ENCODE data around the gene MIER1.

The MIER1 gene

GRCh38 chr1:66981679-66982078 is 56.9 kb downstream of the MIER1 start:
- DNase-seq (ENCODE audit: extremely low read depth, low read depth), result no peak

GRCh38 chr1:66982561-66983260 is 57.9 kb downstream of the MIER1 start:
- no peak for TF ChIP-seq CTCF (IDR thresholded peaks at IDR 0.05; ENCODE audit: low read depth, low read length)
- no peak for DNase-seq (ENCODE audit: extremely low read depth, low read depth)

More at GRCh38 chr1:66981679-66982078, 56.9 kb downstream of the MIER1 start:
- TF ChIP-seq CTCF (IDR thresholded peaks at IDR 0.05; ENCODE audit: low read depth, low read length), result no peak

GRCh38 chr1:66984491-66984890 is 59.7 kb downstream of the MIER1 start:
- no peak for TF ChIP-seq CTCF (IDR thresholded peaks at IDR 0.05; ENCODE audit: low read depth, low read length)
- no peak for DNase-seq (ENCODE audit: extremely low read depth, low read depth)

GRCh38 chr1:66985835-66986234 is 61.0 kb downstream of the MIER1 start:
- no peak for TF ChIP-seq CTCF (IDR thresholded peaks at IDR 0.05; ENCODE audit: low read depth, low read length)
- no peak for DNase-seq (ENCODE audit: extremely low read depth, low read depth)

GRCh38 chr1:66993076-66993475 is 68.3 kb downstream of the MIER1 start:
- TF ChIP-seq CTCF (IDR thresholded peaks at IDR 0.05; ENCODE audit: low read depth, low read length), result no peak
- DNase-seq (ENCODE audit: extremely low read depth, low read depth), result no peak

GRCh38 chr1:66996018-66996682 is 71.4 kb downstream of the MIER1 start:
- TF ChIP-seq CTCF (IDR thresholded peaks at IDR 0.05; ENCODE audit: low read depth, low read length), result peak; percentile 87
- no peak for DNase-seq (ENCODE audit: extremely low read depth, low read depth)

- no peak for DNase-seq (ENCODE audit: extremely low read depth, low read depth)
- no peak for TF ChIP-seq CTCF (IDR thresholded peaks at IDR 0.05; ENCODE audit: low read depth, low read length)
These were observed 74.2 kb downstream of the MIER1 start for GRCh38 chr1:66998972-66999371.
